PFSK-1 (cell line): ENCODE results near the gene PGLYRP4.

Experiments
- FOXP2 ChIP-seq: optimal IDR thresholded peaks from 2 replicates; pipeline ENCODE3; 2011; ENCODE audit warnings: borderline replicate concordance, control low read depth, inconsistent platforms; ENCODE audit not compliant: insufficient read depth; ENCODE audit errors: extremely low read length, extremely low read depth
- POLR2AphosphoS5 ChIP-seq: IDR thresholded peaks from 2 replicates; pipeline ENCODE4 v1.6.1; 2012; ENCODE audit warnings: low read depth, mild to moderate bottlenecking, control low read depth, low read length, moderate library complexity

- TF ChIP-seq FOXP2 (no peak), POLR2AphosphoS5 (no peak)
These were observed 26.9 kb upstream of the PGLYRP4 start, which contains the start of gene S100A12 for GRCh38 chr1:153375511-153375910.
